Esophagus muscularis mucosa (tissue), 4 donors: ENCODE results near the gene KCNK2. TPM values are rescaled to one million over a fixed set of nuclear protein-coding genes. Genes with fewer than 3 reads are reported as not detected.
A peak's percentile ranks its signal among the peaks of the same experiment; 100 is the strongest.

Experiments used
- DNase-seq: peaks from one replicate; pipeline ENCODE4 v3.0.0-alpha.2; 2017; ENCODE audit errors: extremely low spot score
- H3K27ac ChIP-seq, 4 donors: fragments of 200-600 bp; sonication (generic); replicated peaks in 1 of 4; 1 replicate in 3 of 4; 2 replicates in 1 of 4; pipeline ENCODE4 v1.5.1; 2016 to 2019; ENCODE audit warnings: mild to moderate bottlenecking in 1 of 4
- H3K27me3 ChIP-seq, 4 donors: fragments of 200-600 bp; sonication (generic); one replicate each; pipeline versions ENCODE4 v1.5.1 to v1.6.0; 2016 to 2019
- H3K36me3 ChIP-seq, 4 donors: fragments of 200-600 bp; sonication (generic); one replicate each; pipeline ENCODE4 v1.5.1; 2016 to 2019
- H3K4me1 ChIP-seq, 4 donors: fragments of 200-600 bp; sonication (generic); one replicate each; pipeline ENCODE4 v1.5.1; 2016 to 2019
- H3K4me3 ChIP-seq, 4 donors: fragments of 200-600 bp; sonication (generic); 1 replicate in 2 of 4; 2 replicates in 2 of 4; pipeline ENCODE4 v1.5.1; 2016 to 2019; ENCODE audit warnings: mild to moderate bottlenecking in 4 of 4, moderate library complexity in 1 of 4
- H3K9me3 ChIP-seq, 4 donors: fragments of 200-600 bp; sonication (generic); 1 replicate in 3 of 4; 2 replicates in 1 of 4; pipeline ENCODE4 v1.5.1; 2016 to 2019
- CTCF ChIP-seq, 3 experiments: fragments of 200-600 bp in 2 of 3; fragments of 450-650 bp in 1 of 3; sonication (generic) in 2 of 3; IDR thresholded peaks; one replicate each; pipeline ENCODE4 v1.5.1; 2017 to 2019; ENCODE audit warnings: antibody characterized with exemption in 3 of 3, mild to moderate bottlenecking in 2 of 3, moderate library complexity in 1 of 3
- EP300 ChIP-seq: sonication (generic); formaldehyde crosslinking; IDR thresholded peaks from one replicate; pipeline ENCODE4 v1.6.1; 2017; ENCODE audit warnings: antibody characterized with exemption
- POLR2A ChIP-seq: fragments of 450-650 bp; IDR thresholded peaks from one replicate; pipeline ENCODE4 v1.6.1; 2017; ENCODE audit warnings: antibody characterized with exemption, moderate library complexity, mild to moderate bottlenecking, low read depth
- POLR2AphosphoS5 ChIP-seq, 2 donors: sonication (generic); formaldehyde crosslinking; IDR thresholded peaks; one replicate each; pipeline ENCODE4 v1.6.1; 2017; ENCODE audit warnings: antibody characterized with exemption in 2 of 2
- whole genome bisulfite sequencing: methylation state at CpG from one replicate; pipeline ENCODE4 v1.1.5; 2018; 5-methylcytosine and 5-hydroxymethylcytosine counted together
- intact Hi-C: fragments of 100-400 bp; cut with DNase I; formaldehyde crosslinking; loops from one replicate; pipeline ENCODE4 v1.15.1; 2023
- total RNA-seq, 4 donors: library from RNA; depleted of rRNA; stranded (reverse); fragments of >200 nt; gene quantifications; one replicate each; pipeline versions ENCODE4 v1.1.0 to v1.2.1, GENCODE V29; 2016

The KCNK2 gene
- total RNA-seq, 4 donors from 2014 or later: 0.57 to 3.3 (median 2.8) TPM

GRCh38 chr1:215114154-215114933, 31.8 kb downstream of the KCNK2 start:
- no peaks in the 10 kb centered on the region for H3K9me3 ChIP-seq
- 53% methylated on average over 2 of the region's 2 CpGs for WGBS
- DNase-seq: no peak
- H3K27ac ChIP-seq: no peak overlapping the region
- intact Hi-C loops: no loop called here
- no peak for TF ChIP-seq EP300
- no peaks in the 10 kb centered on the region for H3K36me3 ChIP-seq
- H3K27me3 ChIP-seq: no peaks in the 10 kb centered on the region
- H3K4me1 ChIP-seq: no peaks in the 10 kb centered on the region
- no peak overlapping the region for H3K4me3 ChIP-seq

GRCh38 chr1:215115760-215116159, 33.2 kb downstream of the KCNK2 start:
- 94% methylated on average over 1 of the region's 1 CpG for WGBS
- Histone ChIP-seq H3K27ac (no peak overlapping the region), H3K4me3 (no peak overlapping the region), H3K9me3 (no peaks in the 10 kb centered on the region), H3K27me3 (no peaks in the 10 kb centered on the region), H3K36me3 (no peaks in the 10 kb centered on the region), H3K4me1 (no peaks in the 10 kb centered on the region)
- intact Hi-C loops: no loop called here
- TF ChIP-seq POLR2AphosphoS5 (IDR thresholded peaks at IDR 0.05) (no peak), EP300 (no peak), POLR2A (no peak), CTCF (IDR thresholded peaks at IDR 0.05) (no peak)
- no peak for DNase-seq

DNA sequence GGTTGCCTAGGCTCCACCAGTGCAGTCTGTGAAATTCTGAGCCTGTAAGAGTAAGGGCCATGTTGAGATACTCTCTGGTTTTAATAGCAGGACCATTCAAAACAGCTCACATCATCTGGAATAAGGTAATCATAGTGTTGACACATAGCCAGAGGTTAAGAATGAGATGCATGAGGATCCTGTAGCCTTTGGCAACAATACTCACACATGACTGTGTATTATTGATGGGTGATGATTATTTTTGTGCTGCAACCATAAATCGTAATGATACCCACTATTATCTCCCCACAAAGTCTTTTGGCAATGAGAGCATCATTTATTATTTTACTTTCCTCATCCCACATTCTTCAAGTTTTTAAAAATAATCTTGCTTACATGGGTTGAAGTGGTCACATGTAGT, 35.5 kb downstream of the KCNK2 start:
- no peak overlapping the region for H3K27ac ChIP-seq
- 64% methylated on average over 1 of the region's 1 CpG for WGBS
- no peak for DNase-seq
- H3K9me3 ChIP-seq: no peaks in the 10 kb centered on the region
- no peaks in the 10 kb centered on the region for H3K4me1 ChIP-seq
- TF ChIP-seq POLR2A (no peak), POLR2AphosphoS5 (IDR thresholded peaks at IDR 0.05) (no peak), EP300 (no peak), CTCF (IDR thresholded peaks at IDR 0.05) (no peak)
- H3K27me3 ChIP-seq: no peaks in the 10 kb centered on the region
- no peak overlapping the region for H3K4me3 ChIP-seq
- intact Hi-C loops: no loop called here
- H3K36me3 ChIP-seq: no peaks in the 10 kb centered on the region

DNA sequence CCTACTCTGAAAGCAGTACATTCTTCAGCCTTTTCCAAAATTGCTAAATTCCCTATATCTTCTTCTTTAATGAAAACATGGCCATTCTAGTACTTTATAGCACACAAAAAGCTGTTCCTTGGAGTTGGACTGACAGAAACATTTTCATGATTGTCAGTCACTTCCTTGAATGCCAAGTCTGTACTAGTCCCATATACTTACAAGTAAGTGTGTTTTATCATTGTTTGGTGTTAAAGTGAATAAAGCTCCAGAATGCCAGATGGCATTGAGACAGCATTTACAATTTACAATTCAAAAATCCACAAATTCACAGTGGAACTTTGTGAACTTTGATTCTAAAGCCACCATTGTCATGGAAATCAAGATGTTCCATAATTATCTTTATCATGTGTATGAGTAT, 36.5 kb downstream of the KCNK2 start:
- DNase-seq: no peak
- H3K4me3 ChIP-seq: no peak overlapping the region
- peak overlapping the region in 1 of 4 donors; percentile 22 for H3K27ac ChIP-seq
- H3K36me3 ChIP-seq: no peaks in the 10 kb centered on the region
- no peaks in the 10 kb centered on the region for H3K4me1 ChIP-seq
- H3K27me3 ChIP-seq: no peaks in the 10 kb centered on the region
- intact Hi-C loops: no loop called here
- no peaks in the 10 kb centered on the region for H3K9me3 ChIP-seq
- TF ChIP-seq EP300 (no peak), POLR2A (no peak), CTCF (IDR thresholded peaks at IDR 0.05) (no peak), POLR2AphosphoS5 (IDR thresholded peaks at IDR 0.05) (no peak)

DNA sequence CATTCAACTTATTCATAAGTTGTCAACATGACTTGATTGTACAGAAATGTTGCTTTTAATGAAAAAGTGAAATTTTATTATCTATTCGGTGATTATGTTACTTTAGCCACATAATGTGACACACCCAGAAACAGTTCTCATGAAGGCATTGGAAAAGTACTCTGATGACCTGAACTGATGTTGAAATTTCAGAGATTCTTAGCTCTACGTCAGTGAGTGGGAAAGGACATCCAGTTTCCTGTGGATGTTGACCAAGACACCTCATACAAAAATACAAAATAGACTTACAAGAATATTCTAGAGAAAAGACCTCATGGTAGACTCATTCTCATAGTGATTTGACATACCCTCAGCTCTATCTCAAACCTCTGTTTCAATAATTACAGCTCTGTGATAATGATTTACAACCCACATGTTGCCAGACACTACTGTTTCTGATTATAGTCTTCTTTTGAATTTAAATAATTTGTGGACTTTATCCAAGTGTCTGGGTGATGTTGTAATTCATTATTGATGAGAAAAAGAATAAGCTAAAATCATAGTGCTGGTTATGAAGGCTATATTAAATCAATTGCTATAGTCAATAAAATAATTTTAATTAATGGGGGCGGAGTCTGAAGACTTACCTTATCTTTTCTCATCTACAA, 37.3 kb downstream of the KCNK2 start:
- intact Hi-C loops: no loop called here
- no peak for TF ChIP-seq EP300
- no peak for TF ChIP-seq POLR2AphosphoS5 (IDR thresholded peaks at IDR 0.05)
- TF ChIP-seq POLR2A: no peak
- TF ChIP-seq CTCF (IDR thresholded peaks at IDR 0.05): no peak
- WGBS: 56% methylated on average over 3 of the region's 3 CpGs
- Histone ChIP-seq H3K36me3 (no peaks in the 10 kb centered on the region), H3K4me3 (no peak overlapping the region), H3K9me3 (no peaks in the 10 kb centered on the region), H3K4me1 (no peaks in the 10 kb centered on the region), H3K27ac (peak overlapping the region in 2 of 4 donors; percentile 22 to 31), H3K27me3 (no peaks in the 10 kb centered on the region)
- DNase-seq: no peak
